HS-27A (cell line): ENCODE data around the gene BCOR.

ENCODE experiments used
- DNase-seq: peaks from one replicate; pipeline ENCODE4 v3.0.0-alpha.2; 2012; ENCODE audit warnings: low read depth, missing footprints

BCOR gene

GRCh38 chrX:40084471-40085101, 13.2 kb downstream of the BCOR start:
- DNase-seq, result no peak

DNA sequence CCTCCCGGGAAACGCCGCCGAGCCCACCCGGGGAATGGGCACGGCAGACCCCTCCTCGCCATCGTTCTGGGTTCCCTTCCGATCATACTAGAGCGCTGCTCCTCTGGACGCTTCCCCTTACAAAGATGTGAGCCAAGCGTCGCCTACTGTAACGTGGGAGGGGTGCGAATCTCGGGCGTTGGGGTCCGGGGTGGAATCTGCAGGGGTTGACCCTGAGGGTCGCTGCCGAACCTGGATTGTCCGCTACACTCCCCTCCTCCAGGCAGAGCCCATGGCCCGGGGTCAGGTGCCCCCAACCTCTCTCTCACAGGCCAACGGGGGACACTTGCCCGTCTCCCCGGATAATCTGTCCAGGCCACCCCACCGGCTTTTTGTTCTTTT, 13.8 kb downstream of the BCOR start:
- no peak for DNase-seq

- DNase-seq, result no peak
These were observed 14.4 kb downstream of the BCOR start for GRCh38 chrX:40083120-40083978.

DNA sequence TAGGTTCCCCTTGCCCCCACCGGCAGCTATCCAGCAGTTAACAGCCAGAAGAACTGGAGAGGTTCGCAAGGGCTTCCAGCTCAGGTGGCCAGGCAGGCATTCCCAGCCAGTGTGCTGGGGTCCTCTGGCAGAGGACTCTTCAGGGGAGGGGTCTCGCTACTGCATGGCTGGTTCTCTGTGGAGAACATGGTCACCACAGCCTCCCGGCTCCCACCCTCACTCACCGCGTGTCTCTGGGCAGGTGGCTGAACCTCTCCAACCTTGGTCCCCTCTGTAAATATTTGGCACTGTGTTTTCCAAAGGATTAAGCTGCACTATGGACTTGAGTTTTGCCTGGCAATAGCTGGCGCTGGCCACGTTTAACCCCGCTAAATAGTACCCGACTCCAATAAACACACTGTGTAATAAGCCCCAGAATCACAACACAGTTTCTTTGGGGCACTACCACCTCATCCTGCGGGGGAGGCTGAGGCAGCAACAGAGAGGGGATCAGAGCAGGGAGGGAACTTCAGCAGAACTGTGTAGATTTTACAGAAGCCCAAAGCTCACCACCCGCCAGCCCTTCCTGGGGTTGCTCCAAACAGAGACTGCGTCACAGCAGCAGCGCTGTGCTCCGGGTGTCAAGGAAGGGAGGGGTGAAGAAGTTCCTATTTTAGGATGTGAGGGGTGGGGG, 15.2 kb downstream of the BCOR start:
- no peak for DNase-seq

- DNase-seq, result no peak
These were observed 16.1 kb downstream of the BCOR start for GRCh38 chrX:40081679-40082068.

- DNase-seq, result no peak
These were observed 16.7 kb downstream of the BCOR start for GRCh38 chrX:40080894-40081678.

DNA sequence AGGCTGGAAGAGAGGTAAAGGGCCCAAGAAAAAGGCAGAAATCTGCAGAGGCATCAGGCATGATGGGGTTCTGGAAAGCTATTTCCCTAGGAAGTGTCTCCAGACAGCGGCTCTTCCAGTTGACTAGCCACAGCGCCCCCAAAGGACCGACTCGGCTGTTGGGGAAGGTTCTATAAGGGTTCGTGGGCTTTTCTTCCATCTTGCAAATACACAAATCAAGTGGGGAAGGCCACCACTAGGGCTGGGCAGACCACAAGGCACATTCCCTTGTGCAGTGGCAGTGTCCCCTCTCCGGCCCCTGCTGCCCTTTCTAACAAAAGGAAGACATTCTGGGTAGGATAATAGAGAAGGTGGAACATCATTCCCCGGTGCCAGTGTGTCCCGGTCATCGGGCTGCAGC, 18.2 kb downstream of the BCOR start:
- DNase-seq, result no peak

GRCh38 chrX:40078489-40079227, 19.1 kb downstream of the BCOR start:
- DNase-seq, result no peak

DNA sequence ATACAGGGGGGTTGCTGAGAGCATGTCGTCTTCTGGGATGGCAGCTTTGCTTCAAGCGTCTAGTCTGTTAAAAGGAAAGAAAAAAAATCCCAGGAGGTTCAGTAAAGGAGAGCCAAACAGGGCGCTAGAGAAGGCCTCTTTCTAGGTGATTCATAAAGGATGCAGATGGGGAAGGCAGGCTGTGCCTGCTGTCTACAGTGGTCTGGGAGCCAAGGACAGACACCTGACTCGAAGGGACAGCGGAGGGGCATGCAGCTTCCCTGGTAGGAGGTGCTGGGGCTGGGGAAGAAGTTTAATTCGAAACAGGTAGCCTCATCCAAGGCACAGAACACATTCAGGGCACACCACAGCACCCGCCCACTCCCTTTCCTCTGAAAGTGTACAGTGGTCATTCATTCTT, 19.9 kb downstream of the BCOR start:
- DNase-seq, result no peak

- no peak for DNase-seq
These were observed 20.8 kb downstream of the BCOR start for GRCh38 chrX:40076750-40077575.

- DNase-seq, result no peak
These were observed 22.8 kb downstream of the BCOR start for GRCh38 chrX:40074959-40075332.

GRCh38 chrX:40074080-40074958, 23.4 kb downstream of the BCOR start:
- no peak for DNase-seq

DNA sequence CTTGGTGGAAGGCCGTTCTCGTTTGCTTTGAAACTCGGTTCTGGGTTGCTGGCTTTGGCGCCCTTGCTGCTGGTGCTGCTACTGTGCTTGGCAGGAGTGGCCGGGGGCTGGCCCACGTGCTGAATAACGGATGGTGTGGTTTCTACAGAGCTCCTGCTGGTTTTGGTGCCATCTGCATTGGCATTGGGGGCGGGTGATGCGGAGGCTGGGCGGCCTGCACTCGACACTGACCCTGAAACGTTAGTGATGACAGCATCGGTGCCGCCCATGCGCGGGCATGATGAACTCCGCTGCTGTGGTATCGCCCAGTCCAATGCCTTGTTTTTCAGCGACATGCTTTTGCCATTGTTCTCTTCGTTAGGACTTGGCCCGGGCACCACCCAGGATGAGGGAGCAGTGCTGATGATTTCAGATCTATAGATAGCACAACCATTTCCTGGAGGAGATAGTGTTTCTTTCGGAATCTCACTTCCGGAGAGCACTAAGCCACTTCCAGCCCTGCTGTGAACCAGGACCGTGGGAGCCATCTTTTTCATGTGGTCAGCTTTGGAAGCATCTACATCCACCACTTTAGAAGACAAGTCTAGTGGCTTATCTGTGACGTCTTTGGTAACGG, 24.2 kb downstream of the BCOR start:
- no peak for DNase-seq

- no peak for DNase-seq
These were observed 25.5 kb downstream of the BCOR start for GRCh38 chrX:40072246-40072645.

GRCh38 chrX:40068048-40068447, 29.7 kb downstream of the BCOR start:
- no peak for DNase-seq

- no peak for DNase-seq
These were observed 31.1 kb downstream of the BCOR start for GRCh38 chrX:40066700-40067099.

DNA sequence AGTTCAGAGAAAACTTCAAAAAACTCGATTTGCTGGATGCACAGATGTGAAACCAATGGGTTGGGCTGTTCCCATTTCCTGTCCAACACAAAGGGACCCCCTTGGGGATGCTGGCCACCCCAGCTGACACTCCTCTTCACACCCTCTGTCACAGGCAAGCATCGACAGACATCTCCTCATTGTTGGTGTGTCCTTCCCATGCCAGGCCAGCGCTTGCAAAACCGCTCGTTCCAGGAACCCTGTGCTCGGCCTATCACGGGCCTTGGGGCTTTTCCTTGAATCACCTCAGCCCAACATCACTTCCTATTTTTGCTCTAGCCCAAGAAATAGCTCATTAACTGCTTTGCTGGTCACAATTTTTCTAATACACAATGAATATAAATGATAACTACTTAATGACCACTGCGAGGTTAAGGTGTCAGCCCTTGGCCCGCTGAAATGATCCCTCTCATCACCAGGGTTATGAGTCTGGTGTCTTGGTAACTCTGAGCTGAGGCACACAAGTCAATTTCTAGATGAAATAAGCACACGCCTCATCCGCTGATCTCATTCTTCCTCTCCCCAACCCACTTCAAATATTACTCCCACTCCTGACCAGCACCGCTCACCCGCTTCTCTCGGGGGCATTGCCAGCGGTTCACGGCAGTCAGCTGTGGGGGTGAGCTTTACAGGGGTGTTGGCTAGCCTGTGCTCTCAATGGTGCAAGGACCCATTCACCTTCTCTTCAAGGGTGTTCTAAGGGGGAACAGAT, 32.3 kb downstream of the BCOR start:
- no peak for DNase-seq

DNA sequence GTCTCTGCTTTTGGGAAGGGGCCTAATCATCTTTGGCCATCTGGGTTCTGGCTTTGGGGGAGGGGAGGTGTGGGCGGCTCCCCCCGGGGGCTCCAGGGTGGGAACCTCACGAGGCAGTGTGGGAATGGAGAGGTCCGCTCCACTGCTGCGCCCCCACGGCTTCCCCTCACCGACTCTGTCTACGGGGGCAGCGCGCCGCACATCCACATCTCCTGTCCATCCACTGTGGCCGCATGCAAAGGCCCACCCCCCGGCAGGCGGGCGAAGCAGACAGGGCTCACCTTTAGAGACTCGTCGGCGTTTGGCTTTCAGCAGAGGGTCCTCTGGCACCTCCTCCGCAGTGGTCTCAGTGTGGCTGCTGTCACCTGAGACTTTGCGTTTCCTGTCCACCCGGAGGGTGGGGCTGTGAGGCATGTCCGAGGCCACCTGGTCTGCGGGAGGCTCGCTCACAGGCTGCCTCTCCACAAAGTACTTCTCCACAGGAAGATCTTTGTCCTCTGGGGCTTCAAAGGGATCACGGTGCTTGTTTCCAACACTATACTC, 33.6 kb downstream of the BCOR start:
- no peak for DNase-seq
